Erythroblast (primary cell): ENCODE data around the gene GMPR.

Experiments used
- GATA1 ChIP-seq: IDR thresholded peaks from 2 replicates; pipeline ENCODE4 v1.6.1; 2011; ENCODE audit warnings: low read depth, mild to moderate bottlenecking, control low read depth, low read length, moderate library complexity
- POLR2A ChIP-seq: IDR thresholded peaks from 2 replicates; pipeline ENCODE4 v1.6.1; 2011; ENCODE audit warnings: mild to moderate bottlenecking, low read length

GRCh38 chr6:16228043-16228442 lies 10.3 kb upstream of the GMPR start:
- TF ChIP-seq POLR2A (no peak), GATA1 (no peak)
